Thoracic aorta (tissue), 2 donors: Measurements from ENCODE around the gene SPATA25. TPM values are rescaled to one million over a fixed set of nuclear protein-coding genes. Genes with fewer than 3 reads are reported as not detected.

Experiments used
- ATAC-seq: fragments of 150-250 bp; one replicate; pipeline ENCODE4 v1.8.0; 2017; ENCODE audit warnings: low read depth; ENCODE audit not compliant: insufficient number of reproducible peaks, low FRiP score
- DNase-seq: peaks from one replicate; pipeline ENCODE4 v3.0.0-alpha.2; 2020; ENCODE audit warnings: low spot score
- H3K27ac ChIP-seq, 2 donors: fragments of 200-600 bp; sonication (generic); 1 replicate in 1 of 2; 2 replicates in 1 of 2; pipeline ENCODE4 v1.5.1; 2016; ENCODE audit warnings: mild to moderate bottlenecking in 2 of 2, moderate library complexity in 2 of 2
- H3K27me3 ChIP-seq: fragments of 200-600 bp; sonication (generic); replicated peaks from 2 replicates; pipeline ENCODE4 v1.6.0; 2016; ENCODE audit warnings: mild to moderate bottlenecking; ENCODE audit not compliant: insufficient read depth
- H3K36me3 ChIP-seq: fragments of 200-600 bp; sonication (generic); one replicate; pipeline ENCODE4 v1.5.1; 2016
- H3K4me1 ChIP-seq, 2 donors: fragments of 200-600 bp; sonication (generic); 1 replicate in 1 of 2; 2 replicates in 1 of 2; pipeline versions ENCODE4 v1.5.1 to v1.6.0; 2016; ENCODE audit warnings: low read depth in 2 of 2, mild to moderate bottlenecking in 1 of 2; ENCODE audit not compliant: control insufficient read depth in 1 of 2
- H3K4me3 ChIP-seq: fragments of 200-600 bp; sonication (generic); 2 replicates; pipeline ENCODE4 v1.5.1; 2016; ENCODE audit warnings: mild to moderate bottlenecking
- H3K9me3 ChIP-seq: fragments of 200-600 bp; sonication (generic); 2 replicates; pipeline ENCODE4 v1.5.1; 2016
- total RNA-seq, 2 donors: library from RNA; depleted of rRNA; stranded (reverse); fragments of >200 nt; gene quantifications; one replicate each; pipeline versions ENCODE4 v1.1.0 to v1.2.3, GENCODE V29; 2016
- TF ChIP-seq, protein P1 (sequence below): fragments of 200-600 bp; sonication (generic); IDR thresholded peaks from one replicate; pipeline ENCODE4 v1.5.1; 2019; ENCODE audit warnings: antibody characterized with exemption

The SPATA25 gene, protein sequence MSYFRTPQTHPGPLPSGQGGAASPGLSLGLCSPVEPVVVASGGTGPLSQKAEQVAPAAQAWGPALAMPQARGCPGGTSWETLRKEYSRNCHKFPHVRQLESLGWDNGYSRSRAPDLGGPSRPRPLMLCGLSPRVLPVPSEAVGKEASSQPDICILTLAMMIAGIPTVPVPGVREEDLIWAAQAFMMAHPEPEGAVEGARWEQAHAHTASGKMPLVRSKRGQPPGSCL
- 10 to 100 TPM; 16.6 to 16.7 TPM for total RNA-seq

- no peaks in the 10 kb centered on the region for H3K27me3 ChIP-seq
- no peaks in the 10 kb centered on the region for H3K9me3 ChIP-seq
- ATAC-seq = no peak
- peaks cover 19 to 27% of the 10 kb centered on the region in 2 donors for H3K4me1 ChIP-seq
- TF ChIP-seq, protein P1, sequence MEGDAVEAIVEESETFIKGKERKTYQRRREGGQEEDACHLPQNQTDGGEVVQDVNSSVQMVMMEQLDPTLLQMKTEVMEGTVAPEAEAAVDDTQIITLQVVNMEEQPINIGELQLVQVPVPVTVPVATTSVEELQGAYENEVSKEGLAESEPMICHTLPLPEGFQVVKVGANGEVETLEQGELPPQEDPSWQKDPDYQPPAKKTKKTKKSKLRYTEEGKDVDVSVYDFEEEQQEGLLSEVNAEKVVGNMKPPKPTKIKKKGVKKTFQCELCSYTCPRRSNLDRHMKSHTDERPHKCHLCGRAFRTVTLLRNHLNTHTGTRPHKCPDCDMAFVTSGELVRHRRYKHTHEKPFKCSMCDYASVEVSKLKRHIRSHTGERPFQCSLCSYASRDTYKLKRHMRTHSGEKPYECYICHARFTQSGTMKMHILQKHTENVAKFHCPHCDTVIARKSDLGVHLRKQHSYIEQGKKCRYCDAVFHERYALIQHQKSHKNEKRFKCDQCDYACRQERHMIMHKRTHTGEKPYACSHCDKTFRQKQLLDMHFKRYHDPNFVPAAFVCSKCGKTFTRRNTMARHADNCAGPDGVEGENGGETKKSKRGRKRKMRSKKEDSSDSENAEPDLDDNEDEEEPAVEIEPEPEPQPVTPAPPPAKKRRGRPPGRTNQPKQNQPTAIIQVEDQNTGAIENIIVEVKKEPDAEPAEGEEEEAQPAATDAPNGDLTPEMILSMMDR = no peak
- H3K4me3 ChIP-seq = no peak within 1 kb of the TSS
- no peak for DNase-seq
- peaks cover 19% of the 10 kb centered on the region for H3K36me3 ChIP-seq
- H3K27ac ChIP-seq = no peak within 1 kb of the TSS
Measured at GRCh38 chr20:45887346-45887715, at the start of gene SPATA25. SPATA25 (minus strand) TSS chr20:45887622; CDS start chr20:45887590, 32 bp downstream.

- H3K27me3 ChIP-seq = no peaks in the 10 kb centered on the region
- peaks cover 34% of the 10 kb centered on the region for H3K36me3 ChIP-seq
- TF ChIP-seq, protein P1 = no peak
- DNase-seq (no peak), ATAC-seq (peak; percentile 17)
- peaks cover 11 to 27% of the 10 kb centered on the region in 2 donors for H3K4me1 ChIP-seq
- H3K27ac ChIP-seq = peak overlapping the region; percentile 99 to 100
- H3K4me3 ChIP-seq = peak overlapping the region; percentile 97
- H3K9me3 ChIP-seq = no peaks in the 10 kb centered on the region
Measured at GRCh38 chr20:45935416-45936046, 48.1 kb upstream of the SPATA25 start.

GRCh38 chr20:45934586-45935415, 47.4 kb upstream of the SPATA25 start, which contains the start of gene PCIF1:
PCIF1 (plus strand) TSS chr20:45934683; CDS start chr20:45939000, 4,317 bp downstream.
- peaks cover 27% of the 10 kb centered on the region for H3K36me3 ChIP-seq
- TF ChIP-seq, protein P1 = no peak
- no peaks in the 10 kb centered on the region for H3K27me3 ChIP-seq
- H3K27ac ChIP-seq = peak within 1 kb of the TSS; percentile 99 to 100
- peak; percentile 91 for DNase-seq
- H3K9me3 ChIP-seq = no peaks in the 10 kb centered on the region
- peaks cover 11 to 27% of the 10 kb centered on the region in 2 donors for H3K4me1 ChIP-seq
- peak within 1 kb of the TSS; percentile 97 for H3K4me3 ChIP-seq
- peak; percentile 89 for ATAC-seq

DNA sequence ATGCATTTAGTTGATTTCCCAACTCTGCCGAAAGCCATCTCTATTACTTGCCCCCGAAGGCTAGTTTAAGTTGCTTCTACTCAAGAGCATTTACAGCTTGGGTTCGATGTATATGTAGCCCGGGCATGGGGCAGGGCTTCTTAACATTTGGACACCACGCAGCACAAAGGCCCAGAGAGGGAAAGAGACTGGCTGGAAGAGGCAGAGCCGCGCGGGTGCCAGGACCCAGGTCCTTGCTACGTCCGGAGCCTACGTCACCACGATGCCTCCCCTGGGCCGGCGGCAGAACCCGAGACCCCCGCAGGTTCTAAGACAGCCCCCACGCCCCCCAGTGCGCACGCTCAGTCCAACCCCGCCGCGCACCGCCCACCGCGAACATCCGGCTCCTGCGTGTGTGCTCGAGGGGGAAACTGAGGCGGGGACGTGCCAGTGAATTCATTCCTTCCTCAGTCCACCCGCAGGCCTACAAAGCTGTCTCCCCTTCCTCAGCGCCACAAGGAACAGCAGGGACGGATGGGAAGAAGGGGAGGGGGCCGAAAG, 46.7 kb upstream of the SPATA25 start:
- peaks cover 20% of the 10 kb centered on the region for H3K36me3 ChIP-seq
- no peak for DNase-seq
- ATAC-seq = no peak

More for the DNA sequence above, 46.7 kb upstream of the SPATA25 start:
- H3K27ac ChIP-seq = peak overlapping the region; percentile 99 to 100
- no peaks in the 10 kb centered on the region for H3K27me3 ChIP-seq
- H3K4me3 ChIP-seq = peak overlapping the region; percentile 97
- TF ChIP-seq, protein P1 = no peak
- H3K4me1 ChIP-seq = peaks cover 11 to 27% of the 10 kb centered on the region in 2 donors
- no peaks in the 10 kb centered on the region for H3K9me3 ChIP-seq
